ENCODE data around the gene KLHDC7A.

Gene KLHDC7A

DNA sequence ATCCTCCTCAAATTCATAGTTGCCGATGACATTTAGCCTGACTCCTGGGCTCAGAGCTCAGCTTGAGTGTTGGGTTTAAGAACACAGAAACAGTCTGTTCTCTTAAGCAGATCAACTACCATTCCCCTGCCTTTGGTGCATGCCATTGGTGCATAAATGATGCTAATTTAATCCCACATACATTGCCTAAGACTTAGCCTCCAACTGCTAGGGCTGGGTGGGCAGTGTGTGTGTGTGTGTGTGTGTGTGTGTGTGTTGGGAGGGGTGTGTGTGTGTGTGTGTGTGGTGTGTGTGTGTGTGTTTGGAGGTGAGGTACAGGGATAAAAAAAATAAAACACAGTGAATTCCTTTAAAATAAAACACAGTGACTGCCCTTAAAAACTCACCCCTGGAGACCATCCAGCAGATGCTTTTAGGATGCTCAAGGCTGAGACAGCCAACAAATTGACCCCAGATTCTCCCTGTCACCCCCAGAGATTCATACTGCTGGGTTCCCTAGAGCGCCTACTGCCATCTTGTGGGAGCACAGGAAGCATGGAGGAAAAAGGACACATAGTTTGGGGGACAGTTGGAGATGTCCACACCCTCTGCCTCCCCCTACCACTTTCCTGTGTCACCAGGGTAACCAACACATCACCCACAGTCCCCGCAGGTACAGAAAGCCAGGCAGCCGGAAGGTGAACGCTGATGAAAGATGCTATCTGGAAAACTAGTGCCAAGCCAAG lies 30.6 kb downstream of the KLHDC7A start:
- no peak for DNase-seq

DNA sequence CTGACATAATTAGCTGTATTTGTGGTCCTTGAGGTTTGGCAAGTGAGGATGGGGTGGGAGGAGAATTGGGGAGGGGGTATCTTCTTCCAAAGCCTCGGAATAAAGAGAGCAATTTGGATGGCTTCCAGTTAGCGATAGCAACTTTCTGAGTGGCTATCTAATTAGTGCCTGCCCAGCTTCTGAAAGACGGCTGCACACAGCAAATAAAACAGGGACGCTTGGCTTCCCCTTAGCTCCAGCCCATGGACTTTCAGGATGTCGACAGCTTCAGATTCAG lies 31.1 kb downstream of the KLHDC7A start:
- DNase-seq = no peak

DNA sequence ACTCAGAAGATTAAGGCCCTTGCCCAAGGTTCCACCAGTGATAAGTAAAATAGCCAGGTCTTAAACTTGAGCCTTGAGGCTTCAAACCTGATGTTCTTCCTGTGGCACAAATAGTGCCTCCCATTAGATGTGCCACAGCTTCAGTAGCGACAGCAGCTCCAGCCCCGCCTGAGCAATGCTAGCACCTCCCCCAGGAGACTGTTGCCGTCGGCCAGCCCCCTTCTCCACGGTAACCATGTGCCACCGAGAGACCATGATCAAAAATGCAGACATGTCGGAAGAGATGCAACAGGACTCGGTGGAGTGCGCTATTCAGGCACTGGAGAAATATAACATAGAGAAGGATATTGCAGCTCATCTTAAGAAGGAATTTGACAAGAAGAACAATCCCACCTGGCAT lies 32.2 kb downstream of the KLHDC7A start:
- no peak for DNase-seq

DNA sequence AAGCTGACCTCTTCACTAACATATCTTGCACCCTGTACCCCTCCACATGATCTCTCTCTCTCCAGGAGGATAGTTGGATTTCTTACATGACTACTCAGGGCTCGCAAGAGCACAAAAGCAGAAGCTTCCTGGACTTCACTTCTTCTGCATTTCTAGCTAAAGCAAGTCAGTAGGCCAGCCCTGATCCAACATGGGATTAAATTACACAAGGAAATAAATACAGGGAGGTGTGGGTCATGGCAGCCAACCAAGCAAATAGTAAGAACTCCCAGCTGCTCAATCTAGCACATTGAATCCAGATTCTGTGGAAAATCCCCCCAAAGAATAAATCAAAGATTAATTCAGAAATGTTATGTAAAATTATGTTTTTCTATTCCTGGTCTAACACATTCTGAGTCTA lies 33.3 kb downstream of the KLHDC7A start:
- no peak for DNase-seq

DNA sequence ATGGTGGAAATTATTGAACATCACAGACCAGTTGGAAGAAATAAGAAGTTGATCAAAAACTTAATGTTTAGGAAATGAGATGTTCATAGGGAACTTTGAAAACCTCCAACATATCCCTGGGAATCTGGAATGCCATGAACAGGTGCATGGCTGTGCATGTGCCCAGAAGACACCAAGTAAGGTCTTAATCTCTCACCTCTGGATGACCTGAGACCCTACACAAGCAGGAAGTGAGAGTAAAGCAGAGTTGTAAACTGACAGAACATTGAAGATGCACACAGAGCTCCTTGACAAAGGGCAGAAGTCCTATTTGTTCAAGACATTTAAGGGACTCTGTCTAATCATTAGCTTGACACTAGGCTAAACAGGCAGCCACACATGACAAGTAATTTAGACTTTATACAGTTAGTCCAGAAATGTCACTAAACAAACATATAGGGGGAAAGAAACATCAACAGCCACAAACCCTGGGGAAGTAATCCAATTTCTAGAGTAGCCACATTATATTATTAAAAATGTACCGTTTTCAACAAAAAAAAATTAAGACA lies 34.5 kb downstream of the KLHDC7A start:
- DNase-seq = no peak

DNA sequence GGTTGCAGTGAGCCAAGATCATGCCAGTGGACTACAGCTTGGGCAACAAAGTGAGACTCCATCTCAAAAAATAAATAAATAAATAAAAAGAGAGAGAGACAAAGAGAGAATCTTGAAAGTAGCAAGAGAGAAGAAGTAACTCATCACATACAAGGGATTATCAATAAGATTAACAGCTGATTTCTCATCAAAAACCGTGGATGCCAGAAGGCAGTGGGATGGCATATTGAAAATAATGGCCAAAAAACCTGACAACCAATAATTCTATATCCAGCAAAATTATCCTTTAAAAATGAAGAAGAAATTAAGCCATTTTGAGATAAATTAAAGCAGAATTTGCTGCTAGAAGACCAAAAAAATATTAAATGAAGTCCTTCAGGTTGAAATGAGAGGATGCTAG lies 35.7 kb downstream of the KLHDC7A start:
- DNase-seq = no peak

DNA sequence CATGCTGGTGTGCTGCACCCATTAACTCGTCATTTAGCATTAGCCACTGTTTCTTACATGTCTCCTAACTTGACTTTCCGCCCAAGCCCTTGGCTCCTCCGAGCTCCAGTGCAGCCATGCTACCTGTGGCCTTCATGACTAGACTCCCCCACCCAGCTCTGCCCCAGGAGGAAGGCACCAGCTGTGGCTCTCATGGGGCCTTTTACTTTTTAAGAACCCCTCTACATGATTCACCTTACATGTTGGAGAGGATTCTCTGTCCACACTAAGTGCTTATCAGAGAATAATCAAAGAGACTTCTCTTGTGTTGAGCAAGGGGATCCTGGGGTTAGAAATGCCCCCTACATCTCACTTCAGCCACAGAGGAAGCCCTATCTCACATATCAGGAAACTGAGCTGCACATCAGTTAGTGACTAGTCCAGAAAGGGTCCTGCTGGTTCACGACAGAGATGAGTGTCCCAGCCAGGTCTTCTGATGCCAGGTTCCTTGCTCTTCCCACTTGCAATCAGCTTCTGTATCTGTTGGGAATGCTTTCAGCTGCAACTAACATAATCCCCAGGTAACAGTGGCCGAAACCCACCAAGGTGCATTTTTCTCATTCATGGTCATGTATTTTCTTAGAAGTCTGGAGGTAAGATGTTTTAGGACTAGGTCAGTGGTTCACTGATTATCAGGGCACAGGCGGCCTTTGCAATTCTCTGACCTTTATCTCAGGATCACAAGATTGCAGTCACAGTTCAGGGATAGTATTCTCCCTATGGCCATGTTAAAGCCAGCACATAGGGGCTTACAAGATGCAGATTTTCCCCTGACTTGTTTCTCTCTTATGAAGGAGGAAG lies 45.9 kb downstream of the KLHDC7A start:
- no peak for DNase-seq

DNA sequence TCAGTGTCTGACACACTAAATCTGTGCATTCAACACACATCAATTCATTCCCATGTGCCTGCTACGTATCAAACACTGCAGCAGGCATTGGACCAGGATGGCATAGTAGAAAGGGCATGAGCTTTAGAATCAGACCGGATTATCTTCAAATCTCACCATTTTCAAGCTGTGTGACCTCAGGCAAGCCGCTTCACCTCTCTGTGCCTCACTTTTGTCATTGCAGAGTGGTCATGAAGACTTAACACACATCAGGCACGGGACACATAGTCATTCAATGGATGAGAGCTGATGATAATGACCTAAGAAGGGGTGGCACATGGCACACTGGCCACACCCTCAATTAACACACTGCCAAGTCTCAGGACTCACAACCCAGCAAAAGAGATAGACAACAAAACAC lies 46.8 kb downstream of the KLHDC7A start:
- no peak for DNase-seq

DNA sequence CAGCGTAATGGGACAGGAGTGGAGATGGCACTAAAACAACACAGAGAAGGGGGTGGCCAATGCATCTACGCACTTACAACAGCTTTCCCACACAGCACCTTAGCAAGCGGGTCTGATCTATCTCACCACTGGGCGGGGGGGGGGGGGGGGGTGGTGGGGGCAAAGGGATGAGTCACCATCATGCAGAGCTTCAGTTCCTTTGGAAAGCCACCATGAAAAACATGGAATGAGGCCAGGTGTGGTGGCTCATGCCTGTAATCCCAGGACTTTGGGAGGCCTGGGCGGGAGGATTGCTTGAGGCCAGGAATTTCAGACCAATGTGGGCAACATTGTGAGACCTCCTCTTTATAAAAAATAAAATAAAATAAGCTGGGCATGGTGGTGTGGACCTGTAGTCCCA lies 47.2 kb downstream of the KLHDC7A start:
- DNase-seq = no peak

DNA sequence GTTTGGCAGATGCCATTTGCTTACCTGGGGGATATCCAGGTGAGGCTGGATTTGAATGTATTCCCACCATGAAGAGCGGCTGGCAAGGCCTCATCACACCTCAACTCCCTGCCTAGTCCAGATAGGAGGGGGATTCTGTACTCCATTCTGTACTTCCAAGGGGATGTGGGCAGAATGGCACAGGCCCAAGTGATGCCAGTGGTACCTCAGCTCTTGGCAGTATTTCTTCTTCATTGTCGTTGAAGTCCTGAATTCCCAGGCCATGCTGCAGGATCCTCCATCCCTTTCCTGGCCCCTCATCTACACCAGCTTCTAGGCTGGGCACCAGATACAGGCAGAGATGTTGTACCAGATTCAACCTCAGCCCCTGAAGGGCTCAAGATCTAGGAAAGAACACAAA lies 47.9 kb downstream of the KLHDC7A start:
- DNase-seq = no peak

DNA sequence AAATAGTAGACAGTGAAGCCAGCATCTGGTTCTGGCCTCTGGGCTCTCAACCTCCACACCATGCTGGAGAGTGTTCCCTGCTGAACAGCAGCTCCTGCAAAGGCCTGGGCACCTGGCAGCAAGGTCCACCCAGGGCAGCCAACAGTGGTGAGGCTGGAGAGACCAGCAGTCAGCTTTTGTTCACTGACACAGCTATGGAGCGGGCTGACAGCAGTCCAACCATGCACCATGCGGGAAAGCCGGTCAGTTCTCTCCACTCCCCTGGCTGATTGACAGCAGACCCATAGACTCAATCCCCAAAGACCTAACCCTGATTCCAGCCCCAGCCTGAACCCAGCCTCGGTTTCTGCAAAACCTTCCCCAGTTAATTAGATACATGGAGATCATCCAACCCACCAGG lies 49.0 kb downstream of the KLHDC7A start:
- DNase-seq = no peak

DNA sequence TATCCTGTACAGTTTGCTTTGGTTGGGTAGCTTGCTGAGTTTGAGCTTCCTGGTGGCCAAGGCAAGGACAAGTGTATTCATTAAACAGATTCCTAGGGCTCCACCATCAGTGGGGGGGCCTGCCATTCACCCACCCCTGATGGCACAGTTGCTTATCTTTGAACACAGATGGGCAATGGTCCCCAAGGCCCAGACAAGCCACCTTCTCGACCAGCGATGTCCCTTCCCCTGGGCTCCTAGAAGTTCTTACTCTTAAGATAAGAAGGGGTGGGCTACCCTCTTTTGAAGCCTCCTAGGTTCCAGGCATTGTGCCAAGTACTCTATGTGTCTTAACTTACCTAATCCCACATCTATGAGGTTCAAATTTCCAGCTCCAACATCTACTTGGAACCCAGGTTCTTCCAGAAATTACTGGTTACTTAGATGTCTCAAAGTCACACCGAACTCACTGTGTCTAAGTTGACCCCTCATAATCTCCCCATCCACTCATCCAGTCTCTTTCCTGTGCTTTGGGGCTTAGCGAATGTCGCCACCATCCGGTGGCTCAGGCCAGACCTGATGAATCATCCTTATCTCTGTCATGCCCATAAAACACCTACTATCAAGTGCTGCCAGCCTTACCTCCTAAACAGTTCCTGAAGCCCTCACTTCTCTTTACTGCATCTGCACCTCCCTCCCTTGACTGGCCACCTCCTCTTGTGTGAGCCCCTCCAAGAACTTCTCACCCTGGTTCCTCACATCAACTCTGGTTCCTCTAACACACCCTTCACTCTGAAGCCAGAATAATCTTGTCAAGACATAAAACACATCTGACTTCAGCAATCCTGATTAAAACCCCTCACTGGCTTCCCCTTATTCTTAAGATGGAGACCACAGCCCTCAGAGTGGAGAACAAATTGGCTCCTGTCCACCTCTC lies 50.1 kb downstream of the KLHDC7A start:
- no peak for DNase-seq

DNA sequence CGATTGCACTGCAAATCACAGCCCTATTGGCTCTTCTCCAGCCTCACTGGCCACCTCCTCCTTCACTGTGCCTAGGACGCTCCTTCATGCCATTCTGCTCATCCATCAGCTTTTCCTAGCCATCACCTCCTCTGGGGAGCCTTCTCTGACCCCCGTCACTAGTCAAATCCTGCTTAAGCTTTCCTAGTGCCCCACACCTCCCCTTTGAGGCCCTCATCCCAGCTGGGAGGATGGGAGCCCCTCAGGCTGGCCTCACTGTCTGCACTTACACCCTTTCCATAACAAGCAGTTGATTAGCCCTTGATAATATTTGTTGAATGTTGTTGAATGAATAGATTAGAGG lies 50.7 kb downstream of the KLHDC7A start:
- no peak for DNase-seq

DNA sequence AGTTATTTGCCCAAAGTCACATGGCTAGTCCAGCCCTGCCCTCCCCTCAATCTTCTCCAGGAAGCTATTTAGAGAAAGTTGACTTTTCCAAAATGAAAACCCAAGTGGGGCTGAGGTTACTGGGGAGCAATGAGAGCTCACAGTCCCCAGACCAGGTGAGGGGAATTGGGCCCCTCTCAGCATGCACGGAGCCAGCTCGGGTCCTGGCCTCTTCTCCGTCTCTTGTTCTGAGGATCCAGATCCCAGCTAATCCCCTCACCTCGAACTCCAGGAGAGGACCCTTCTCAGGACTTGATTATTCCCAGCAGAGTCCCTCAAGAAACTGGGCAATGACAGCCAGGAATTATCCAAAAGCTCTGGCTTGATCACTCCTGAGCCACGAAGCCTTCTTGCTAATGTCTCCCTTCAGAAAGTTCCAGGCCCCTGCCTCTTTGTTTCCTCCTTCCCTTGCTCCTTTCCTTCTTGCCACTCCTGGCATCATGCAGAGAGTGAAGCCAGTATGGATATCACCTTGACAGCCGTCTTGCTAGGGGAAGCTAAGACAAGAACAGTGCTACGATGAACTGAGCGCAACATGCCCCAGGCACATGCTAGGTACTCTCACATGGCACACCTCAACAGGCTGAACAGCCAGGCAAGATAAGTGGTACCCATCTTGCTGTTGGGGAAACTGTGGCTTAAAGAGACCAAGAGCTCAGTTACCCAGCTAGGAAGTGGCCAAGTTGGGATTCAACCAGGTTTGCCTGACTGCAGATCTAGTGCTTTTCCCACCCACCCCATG lies 51.9 kb downstream of the KLHDC7A start:
- DNase-seq = no peak

DNA sequence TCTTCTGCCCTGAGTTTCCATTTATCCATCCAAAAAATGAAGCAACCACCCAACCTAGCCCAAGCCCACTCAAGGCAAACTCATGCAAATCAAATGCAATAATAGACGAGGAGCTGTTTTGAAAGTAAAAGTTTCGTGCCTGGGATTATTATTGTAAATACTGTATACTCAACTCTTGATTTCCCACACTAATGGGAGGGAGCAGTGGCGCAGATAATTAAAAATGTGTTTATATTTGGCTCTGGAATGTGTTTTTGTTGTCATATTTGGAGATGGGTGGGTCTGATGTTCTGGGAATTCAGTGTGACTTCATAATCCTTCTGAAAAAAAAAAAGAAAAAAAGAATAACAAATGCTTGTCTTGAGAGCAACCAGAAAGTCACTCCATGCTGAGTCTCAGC lies 52.5 kb downstream of the KLHDC7A start:
- DNase-seq = no peak

DNA sequence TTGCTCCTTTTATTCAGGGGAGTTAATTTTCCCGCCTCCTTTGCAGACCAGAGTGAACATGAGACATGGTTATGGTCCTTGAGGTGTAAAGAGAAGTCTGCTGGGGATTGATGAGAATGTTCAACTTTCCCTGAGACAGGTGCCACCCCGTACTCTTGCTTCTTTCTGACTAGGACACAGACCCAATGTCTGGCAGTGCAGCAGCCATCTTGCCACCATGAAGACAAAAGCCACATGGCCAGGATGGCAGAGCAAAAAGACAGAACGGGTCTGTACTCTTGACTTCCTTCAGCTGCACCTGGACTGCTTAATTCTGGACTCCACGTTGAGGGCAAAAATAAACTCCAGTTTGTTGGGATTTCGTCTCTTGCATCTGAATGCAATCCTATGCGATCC lies 54.1 kb downstream of the KLHDC7A start:
- DNase-seq = no peak
